Posterior cingulate gyrus (tissue), 11 donors: Measurements from ENCODE around the gene DCUN1D4.
A peak's percentile ranks its signal among the peaks of the same experiment; 100 is the strongest.

Experiments used
- DNase-seq, 10 donors: peaks; one replicate each; pipeline versions ENCODE4 v3.0.0 to v3.0.0-alpha.2; 2020 to 2021; ENCODE audit warnings: mixed read lengths in 3 of 10
- intact Hi-C: fragments of 100-400 bp; cut with DNase I; formaldehyde crosslinking; loops from one replicate; pipeline ENCODE4 v1.15.1; 2023

DCUN1D4 gene

GRCh38 chr4:51842554-51843308, at the start of gene DCUN1D4:
Gene DCUN1D4, plus strand, starts transcription at chr4:51843153. Its CDS starts 90 bp downstream, at chr4:51843243.
- DNase-seq: peak; percentile 100
- intact Hi-C loops: loop anchor here (5.0 kb wide), 1 partner anchor 195 kb away; the partner anchor contains the start of gene SGCB

GRCh38 chr4:51820443-51821234, 22.3 kb upstream of the DCUN1D4 start:
- DNase-seq: no peak
- intact Hi-C loops: no loop called here

GRCh38 chr4:51825341-51825740, 17.6 kb upstream of the DCUN1D4 start:
- intact Hi-C loops: no loop called here
- no peak for DNase-seq

- intact Hi-C loops: loop anchor here (2.0 kb wide), 1 partner anchor 197 kb away; no protein-coding TSS in a partner anchor
- DNase-seq: no peak
These were observed 12.7 kb upstream of the DCUN1D4 start for GRCh38 chr4:51830156-51830720.

- DNase-seq: peak in 7 of 10 donors; percentile 18 to 92 (median 66)
- intact Hi-C loops: loop anchor here (2.0 kb wide), 1 partner anchor 196 kb away; no protein-coding TSS in a partner anchor
These were observed 11.8 kb upstream of the DCUN1D4 start for GRCh38 chr4:51831133-51831532.

- DNase-seq: no peak
- intact Hi-C loops: no loop called here
These were observed 9.7 kb upstream of the DCUN1D4 start for GRCh38 chr4:51833236-51833635.

- intact Hi-C loops: no loop called here
These were observed 7.9 kb upstream of the DCUN1D4 start for GRCh38 chr4:51835079-51835478.

GRCh38 chr4:51835855-51836254, 7.1 kb upstream of the DCUN1D4 start:
- DNase-seq: no peak
- intact Hi-C loops: no loop called here

More at GRCh38 chr4:51835079-51835478, 7.9 kb upstream of the DCUN1D4 start:
- no peak for DNase-seq

- intact Hi-C loops: no loop called here
- no peak for DNase-seq
These were observed 6.4 kb upstream of the DCUN1D4 start for GRCh38 chr4:51836549-51836948.

- no peak for DNase-seq
- intact Hi-C loops: loop anchor here (5.0 kb wide), 1 partner anchor 197 kb away; the partner anchor contains the start of gene SGCB
These were observed 2.2 kb upstream of the DCUN1D4 start for GRCh38 chr4:51840781-51841180.

GRCh38 chr4:51842167-51842553, 793 bp upstream of the DCUN1D4 start:
- intact Hi-C loops: loop anchor here (5.0 kb wide), 1 partner anchor 195 kb away; the partner anchor contains the start of gene SGCB
- peak in 2 of 10 donors; percentile 68 to 70 for DNase-seq

GRCh38 chr4:51843309-51844152, 578 bp downstream of the DCUN1D4 start:
- DNase-seq: peak; percentile 55 to 95 (median 72)
- intact Hi-C loops: loop anchor here (5.0 kb wide), 1 partner anchor 194 kb away; the partner anchor contains the start of gene SGCB

GRCh38 chr4:51844153-51845054, 1.5 kb downstream of the DCUN1D4 start:
- DNase-seq: peak; percentile 93 to 99 (median 96)
- intact Hi-C loops: loop anchor here (5.0 kb wide), 1 partner anchor 193 kb away; the partner anchor contains the start of gene SGCB

GRCh38 chr4:51845055-51845426, 2.1 kb downstream of the DCUN1D4 start:
- no peak for DNase-seq
- intact Hi-C loops: no loop called here

GRCh38 chr4:51845711-51846110, 2.8 kb downstream of the DCUN1D4 start:
- intact Hi-C loops: no loop called here
- DNase-seq: no peak

- DNase-seq: no peak
- intact Hi-C loops: no loop called here
These were observed 6.5 kb downstream of the DCUN1D4 start for GRCh38 chr4:51849430-51849829.

- no peak for DNase-seq
- intact Hi-C loops: no loop called here
These were observed 7.3 kb downstream of the DCUN1D4 start for GRCh38 chr4:51850294-51850693.

GRCh38 chr4:51851090-51851936, 8.4 kb downstream of the DCUN1D4 start:
- intact Hi-C loops: no loop called here
- no peak for DNase-seq
